ENCODE results near the gene VSTM5. TPM values are rescaled to one million over a fixed set of nuclear protein-coding genes. Genes with fewer than 3 reads are reported as not detected.

Gene VSTM5, protein sequence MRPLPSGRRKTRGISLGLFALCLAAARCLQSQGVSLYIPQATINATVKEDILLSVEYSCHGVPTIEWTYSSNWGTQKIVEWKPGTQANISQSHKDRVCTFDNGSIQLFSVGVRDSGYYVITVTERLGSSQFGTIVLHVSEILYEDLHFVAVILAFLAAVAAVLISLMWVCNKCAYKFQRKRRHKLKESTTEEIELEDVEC
- total RNA-seq = not detected in 2 replicates

DNA sequence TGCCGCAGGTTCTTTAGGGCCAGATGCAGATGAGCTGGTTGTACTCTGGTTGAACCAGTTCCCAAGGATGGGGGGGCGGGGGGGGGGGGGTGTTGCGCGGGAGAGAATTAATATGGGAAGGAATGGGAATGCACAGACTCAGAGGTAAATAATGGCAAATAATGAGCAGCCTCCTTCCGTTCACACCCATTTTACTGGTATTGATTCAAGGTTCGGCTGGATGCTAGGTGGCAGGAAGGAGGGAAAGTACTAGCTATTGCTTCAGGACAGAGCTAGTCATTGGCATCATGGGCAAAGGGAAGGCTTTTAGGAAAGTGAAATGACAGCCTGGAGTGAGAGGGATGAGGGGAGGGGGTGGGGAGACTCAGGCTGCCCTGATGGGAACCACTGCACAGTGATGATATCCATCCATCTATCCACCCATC, at the start of gene VSTM5:
TSS of gene VSTM5 (minus strand) at position 25 of the 425 bp plus-strand sequence. CDS start 116 bp downstream, outside the sequence.

DNA sequence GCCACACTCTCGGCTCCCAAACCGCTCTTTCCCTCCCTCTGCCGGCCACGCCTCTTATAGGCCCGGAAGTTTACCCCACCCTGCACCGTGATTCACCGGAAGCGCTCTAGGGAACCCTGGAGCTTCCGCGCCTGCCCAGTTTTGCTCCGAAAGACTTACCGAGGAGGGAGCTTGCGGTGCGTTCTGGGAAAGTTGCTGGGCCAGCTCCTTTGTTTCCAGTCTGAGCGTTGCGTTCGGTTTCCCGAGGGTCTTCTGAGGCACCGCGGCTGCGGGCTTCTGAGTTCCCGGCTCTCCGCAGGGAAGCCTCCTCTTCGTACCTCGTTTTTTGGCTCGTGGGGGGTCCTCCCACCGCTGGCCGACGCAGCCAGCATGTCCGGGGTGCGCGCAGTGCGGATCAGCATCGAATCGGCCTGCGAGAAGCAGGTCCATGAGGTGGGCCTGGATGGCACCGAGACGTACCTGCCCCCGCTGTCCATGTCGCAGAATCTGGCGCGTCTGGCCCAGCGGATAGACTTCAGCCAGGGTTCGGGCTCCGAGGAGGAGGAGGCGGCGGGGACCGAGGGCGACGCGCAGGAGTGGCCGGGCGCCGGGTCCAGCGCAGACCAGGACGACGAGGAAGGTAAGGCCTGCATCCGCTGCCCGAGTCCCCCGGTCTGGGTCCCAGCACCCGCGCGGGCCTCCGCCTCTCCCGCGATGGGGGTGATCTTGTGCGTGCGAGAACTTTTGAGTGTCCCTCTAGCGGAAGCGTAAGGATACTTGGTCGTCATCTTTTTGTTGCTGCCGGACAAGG, 66.1 kb downstream of the VSTM5 start, which contains the start of gene MED17:
TSS of gene MED17 (plus strand) at position 138 of the 790 bp plus-strand sequence. CDS start at position 370, 232 bp downstream.

Other genes with a start within 250 kb of the VSTM5 start
- gene CEP295, start 188.9 kb downstream of the VSTM5 start, total RNA-seq = 10.3 and 16.5 TPM in 2 replicates
- gene TAF1D, start 109.1 kb downstream of the VSTM5 start, total RNA-seq = 88.9 and 112 TPM in 2 replicates
- 10.0 and 11.3 TPM in 2 replicates for gene C11orf54, start 108.9 kb downstream of the VSTM5 start, total RNA-seq
- 30.4 and 37.5 TPM in 2 replicates for gene MED17, start 66.3 kb downstream of the VSTM5 start, total RNA-seq
- not detected in 2 replicates for gene HEPHL1, start 170.7 kb upstream of the VSTM5 start, total RNA-seq